Stimulated activated CD8-positive, alpha-beta memory T cell treated with anti-CD3 and anti-CD28 coated beads, Interleukin-12 subunit alpha, Interleukin-12 subunit beta, amount 100 ng/mL, for 24 hours (primary cell): ENCODE measurements around the gene CNOT6.
"Not testable (repeated sequence)": the region's sequence is repeated elsewhere in the genome, so short reads cannot be mapped to it uniquely, and the experiment has no call there.

Experiments used
- DNase-seq: peaks from one replicate; pipeline ENCODE4 v3.0.0-alpha.2; 2020; ENCODE audit errors: extremely low read depth

The CNOT6 gene

DNA sequence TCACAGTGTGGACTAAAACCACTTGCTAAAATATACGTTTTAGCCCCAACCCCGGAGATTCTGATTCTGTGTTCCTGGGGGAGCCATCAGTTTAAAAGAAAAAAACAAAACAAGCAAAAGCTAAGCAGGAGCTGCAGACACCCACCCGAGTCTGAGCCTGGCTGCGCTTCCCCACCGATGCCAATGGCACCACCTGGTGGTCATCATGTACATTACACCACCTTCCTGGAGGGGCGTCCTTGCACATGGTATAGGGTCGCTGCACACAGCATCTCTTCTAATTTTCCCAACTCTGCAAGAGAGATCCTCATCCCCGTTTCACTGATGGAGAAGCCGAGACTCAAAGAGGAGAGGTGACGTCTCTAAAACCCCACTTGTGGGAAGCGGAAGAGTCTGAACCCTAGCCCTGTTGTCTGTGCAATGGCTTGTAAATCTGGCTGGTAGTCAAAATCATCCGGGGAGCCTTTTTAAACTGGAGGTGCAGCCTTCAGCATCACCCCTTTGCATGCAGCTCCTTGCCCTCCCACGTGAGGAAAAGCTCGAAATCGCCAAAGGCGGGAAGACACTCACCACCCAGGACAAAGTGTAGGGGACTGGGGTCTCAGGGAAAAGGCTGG lies 23.1 kb upstream of the CNOT6 start:
- DNase-seq: peak; percentile 12

DNA sequence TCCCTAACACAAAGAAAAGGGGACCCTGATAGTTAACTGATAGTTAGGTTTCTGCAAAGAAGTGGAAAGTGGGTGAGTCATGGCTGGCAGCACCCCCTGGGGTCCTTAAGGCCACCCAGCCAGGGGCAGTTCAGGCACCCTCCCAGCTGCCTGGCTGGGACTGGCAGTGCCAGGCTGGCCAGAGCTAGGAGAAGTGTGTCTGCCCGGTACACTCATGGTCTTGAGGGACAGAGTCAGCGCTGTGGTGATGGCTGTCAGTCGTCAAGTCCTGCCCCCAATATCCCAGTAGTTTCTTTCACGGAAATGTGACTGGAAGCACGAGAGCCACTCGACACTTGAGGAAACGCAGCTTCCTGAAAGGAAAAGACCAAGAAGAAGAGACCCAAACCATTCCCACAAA lies 22.3 kb upstream of the CNOT6 start:
- DNase-seq: no peak

DNA sequence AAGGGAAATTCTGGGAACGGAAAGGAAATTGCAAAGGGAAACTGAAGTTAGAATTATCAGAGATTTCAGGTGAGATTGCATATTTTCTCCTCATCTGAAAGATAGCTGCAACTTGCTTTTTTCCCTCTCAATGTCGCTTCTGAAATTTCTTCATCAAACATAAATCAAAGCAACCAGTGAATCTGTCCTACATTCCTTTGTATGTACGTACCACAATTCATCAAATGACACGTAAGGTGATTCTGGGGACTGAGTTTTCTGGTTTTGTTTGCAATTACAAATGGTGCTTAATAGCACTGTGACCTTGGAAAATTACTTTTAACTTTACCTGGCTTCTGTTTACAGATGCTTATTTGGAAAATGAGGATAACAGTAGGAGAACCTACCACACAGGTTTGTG lies 21.9 kb upstream of the CNOT6 start:
- DNase-seq: no peak

- DNase-seq: not testable (repeated sequence)
Measured at GRCh38 chr5:180473386-180473785, 20.8 kb upstream of the CNOT6 start.

GRCh38 chr5:180474569-180474968 lies 19.6 kb upstream of the CNOT6 start:
- no peak for DNase-seq

DNA sequence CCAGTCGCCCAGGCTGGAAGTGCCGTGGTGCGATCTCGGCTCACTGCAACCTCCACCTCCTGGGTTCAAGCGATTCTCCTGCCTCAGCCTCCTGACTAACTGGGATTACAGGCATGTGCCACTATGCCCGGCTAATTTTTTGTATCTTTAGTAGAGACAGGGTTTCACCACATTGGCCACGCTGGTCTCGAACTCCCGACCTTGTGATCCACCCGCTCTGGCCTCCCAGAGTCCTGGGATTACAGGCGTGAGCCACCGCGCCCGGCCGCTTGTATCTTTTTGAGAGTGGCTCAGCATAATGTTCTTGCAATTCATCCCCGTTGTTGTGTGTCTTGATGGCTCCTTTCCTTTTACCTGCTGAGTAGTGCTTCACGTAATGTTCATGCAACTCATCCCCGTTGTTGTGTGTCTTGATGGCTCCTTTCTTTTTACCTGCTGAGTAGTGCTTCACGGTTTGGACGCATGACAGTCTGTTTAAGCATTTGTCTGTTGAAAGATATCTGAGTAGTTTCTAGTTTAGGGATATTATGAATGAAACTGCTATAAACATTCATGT lies 18.1 kb upstream of the CNOT6 start:
- not testable (repeated sequence) for DNase-seq

DNA sequence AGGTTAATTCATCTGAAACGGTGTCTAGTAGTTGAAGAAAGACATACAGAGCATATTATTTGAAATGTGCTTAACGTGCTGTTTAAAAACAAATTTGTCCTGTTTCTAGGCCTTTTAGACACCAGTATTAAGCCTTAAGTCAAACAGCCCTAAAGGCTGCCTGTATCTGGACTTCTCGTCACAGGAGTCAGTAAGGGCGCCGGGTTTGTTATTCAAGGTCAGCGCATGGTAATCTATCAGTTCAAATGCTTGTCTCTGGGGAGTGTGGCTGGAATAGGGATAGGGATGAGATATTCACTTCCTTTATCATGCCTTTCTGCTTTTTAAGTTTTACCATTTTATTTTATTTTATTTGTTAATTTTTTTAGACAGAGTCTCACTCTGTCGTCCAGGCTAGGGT lies 9.4 kb upstream of the CNOT6 start:
- no peak for DNase-seq

DNA sequence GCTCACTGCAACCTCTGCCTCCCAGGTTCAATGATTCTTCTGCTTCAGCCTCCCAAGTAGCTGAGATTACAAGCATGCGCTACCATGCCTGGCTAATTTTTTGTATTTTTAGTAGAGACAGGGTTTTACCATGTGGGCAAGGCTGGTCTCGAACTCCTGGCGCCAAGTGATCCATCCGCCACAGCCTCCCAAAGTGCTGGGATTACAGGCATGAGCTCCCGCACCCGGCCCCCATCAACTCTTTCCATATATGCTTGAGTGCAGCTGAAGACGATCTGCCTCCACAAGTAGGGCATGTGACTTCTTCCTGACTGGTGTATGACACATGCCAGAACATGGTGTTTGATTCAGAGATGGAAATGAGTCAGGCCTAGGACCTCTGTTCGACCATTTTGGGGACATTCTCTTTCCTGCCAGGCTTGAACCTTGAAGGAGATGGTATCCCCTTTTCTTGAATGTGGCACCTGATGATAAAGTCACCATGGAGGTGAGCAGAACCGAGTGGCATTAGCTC lies 7.5 kb upstream of the CNOT6 start:
- no peak for DNase-seq

- no peak for DNase-seq
Measured at GRCh38 chr5:180487556-180487955, 6.6 kb upstream of the CNOT6 start.

GRCh38 chr5:180491496-180491895 lies 2.7 kb upstream of the CNOT6 start:
- DNase-seq: no peak

DNA sequence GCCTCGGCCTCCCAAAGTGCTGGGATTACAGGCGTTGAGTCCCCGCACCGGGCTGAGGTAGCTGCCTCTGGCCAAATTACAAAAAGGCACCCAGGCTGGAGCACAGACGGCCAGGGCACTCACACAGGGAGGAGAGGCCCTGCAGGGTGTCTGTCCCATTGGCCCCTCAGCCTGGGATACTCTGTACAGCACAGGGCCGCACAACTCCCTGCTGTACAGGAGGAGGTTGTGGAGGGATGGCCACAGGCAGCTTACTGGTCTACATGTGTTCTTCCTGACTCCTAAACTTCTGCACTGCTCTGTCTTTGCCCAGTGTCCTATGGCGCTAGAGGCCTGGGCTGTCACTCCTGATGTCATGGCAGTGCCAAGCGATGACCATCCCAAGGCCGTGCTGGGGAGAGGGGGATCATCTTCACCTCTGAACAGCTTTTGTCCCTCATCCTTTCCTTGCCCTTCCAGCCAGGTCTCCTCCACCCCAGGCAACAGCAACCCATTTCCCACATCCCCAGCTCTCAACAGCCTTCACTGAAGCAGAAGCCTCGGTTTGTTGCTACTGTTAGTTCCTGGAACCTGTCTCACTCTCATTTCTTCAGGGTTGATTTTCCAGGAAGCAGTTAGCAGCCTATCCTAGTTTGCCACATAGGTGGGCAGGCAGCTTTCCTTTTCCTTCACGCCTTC lies 1.8 kb upstream of the CNOT6 start:
- no peak for DNase-seq

DNA sequence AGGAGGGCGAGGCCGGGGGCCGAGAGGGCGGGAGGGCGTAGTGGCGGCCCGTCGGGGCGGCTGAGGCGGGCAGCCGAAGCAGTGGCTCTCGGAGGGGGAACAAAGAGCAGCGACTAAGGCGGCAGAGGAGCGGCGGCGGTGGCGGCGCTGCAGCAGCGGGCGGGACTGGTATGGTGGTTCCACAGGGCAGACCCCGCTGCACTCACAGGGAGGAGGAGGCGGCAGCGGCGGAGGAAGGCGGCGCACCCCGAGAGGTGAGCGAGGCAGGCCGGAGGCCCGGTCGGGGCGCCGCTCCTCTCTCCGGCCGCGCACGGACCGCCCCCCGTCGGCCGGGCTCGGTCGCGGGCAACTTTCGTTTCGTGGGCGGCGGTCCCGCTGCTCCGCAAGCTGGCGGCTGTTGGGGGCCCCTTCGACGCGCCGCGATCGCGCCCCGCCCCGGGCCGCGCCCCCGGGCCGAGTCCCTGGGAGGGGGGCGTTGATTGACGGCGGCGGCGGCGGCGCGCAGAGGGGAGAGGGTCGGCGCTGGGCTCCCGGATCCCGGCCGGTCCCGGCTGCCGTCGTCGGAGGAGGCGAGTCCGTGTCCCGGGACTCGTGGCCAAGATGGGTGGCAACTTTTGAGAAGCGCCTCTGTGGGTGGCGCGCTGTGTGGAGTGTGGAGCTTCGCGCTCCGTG lies 467 bp downstream of the CNOT6 start:
- DNase-seq: peak; percentile 5

- no peak for DNase-seq
Measured at GRCh38 chr5:180495292-180495691, 1.1 kb downstream of the CNOT6 start.

DNA sequence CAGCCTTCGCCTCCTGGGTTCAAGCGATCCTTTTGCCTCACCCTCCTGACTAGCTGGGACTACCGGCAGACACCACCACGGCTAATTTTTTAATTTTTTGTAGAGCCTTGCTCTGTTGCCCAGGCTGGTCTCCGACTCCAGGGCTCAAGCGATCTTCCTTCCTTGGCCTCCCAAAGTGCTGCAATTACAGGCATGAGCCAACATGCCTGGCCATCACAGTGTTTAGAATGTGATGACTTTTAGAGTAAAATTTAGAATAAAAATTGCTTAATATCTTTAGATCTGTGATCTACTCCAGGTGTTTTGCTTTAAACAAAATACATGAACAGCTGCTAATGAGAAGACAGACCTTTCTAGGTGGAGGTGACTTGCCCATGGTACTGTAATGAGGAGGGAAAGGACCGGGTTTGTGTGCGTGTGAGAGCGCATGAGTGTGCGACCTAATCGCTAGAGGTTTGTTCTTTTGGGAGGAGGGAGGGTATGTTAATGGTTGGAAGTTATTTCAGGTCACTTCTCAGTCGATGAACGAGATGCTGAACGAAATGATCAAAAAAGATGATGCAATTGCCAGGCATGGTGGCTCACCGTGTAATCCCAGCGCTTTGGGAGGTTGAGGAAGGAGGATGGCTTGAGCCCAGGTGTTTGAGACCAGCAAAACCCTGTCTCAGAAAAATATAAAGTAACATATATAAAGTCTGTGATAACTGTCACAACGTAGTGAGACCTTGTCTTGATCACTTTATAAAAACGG lies 2.0 kb downstream of the CNOT6 start:
- no peak for DNase-seq

- not testable (repeated sequence) for DNase-seq
Measured at GRCh38 chr5:180496806-180497205, 2.6 kb downstream of the CNOT6 start.

DNA sequence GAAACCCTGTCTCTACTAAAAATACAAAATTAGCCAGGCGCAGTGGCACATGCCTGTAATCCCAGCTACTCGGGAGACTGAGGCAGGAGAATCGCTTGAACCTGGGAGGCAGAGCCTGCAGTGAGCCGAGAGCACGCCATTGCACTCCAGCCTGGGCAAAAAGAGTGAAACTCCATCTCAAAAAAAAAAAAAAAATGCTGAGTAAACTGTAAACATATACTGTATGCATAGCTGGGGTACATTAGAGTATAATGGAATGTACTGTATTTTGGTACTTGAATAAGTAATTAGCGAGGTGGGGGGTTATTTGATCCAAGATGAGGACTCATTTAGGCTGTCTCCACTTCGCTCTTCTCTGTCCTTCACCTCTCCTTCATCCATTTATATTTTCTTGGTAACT lies 3.7 kb downstream of the CNOT6 start:
- DNase-seq: not testable (repeated sequence)

GRCh38 chr5:180498378-180498777 lies 4.2 kb downstream of the CNOT6 start:
- no peak for DNase-seq

- DNase-seq: no peak
Measured at GRCh38 chr5:180499684-180500083, 5.5 kb downstream of the CNOT6 start.

GRCh38 chr5:180500300-180500699 lies 6.1 kb downstream of the CNOT6 start:
- not testable (repeated sequence) for DNase-seq

- no peak for DNase-seq
Measured at GRCh38 chr5:180507661-180508060, 13.5 kb downstream of the CNOT6 start.

DNA sequence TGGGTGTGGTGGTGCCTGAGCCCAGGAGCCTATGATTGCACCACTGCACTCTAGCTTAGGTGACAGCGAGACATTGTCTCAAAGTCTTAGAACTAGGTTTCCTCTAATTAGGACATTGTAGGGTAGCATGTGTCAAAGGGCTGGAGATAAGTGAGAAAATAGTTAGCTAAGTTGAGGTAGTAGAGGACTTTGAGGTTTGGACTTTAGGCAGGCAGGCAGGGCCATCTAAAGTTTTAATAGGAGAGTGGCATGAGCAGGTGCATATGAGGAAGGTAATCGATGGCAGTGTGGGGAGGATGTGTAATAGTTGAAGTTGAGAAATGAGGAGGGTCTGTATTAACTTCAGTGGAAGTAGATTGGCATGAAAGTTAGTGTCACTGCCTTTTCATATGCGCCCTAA lies 21.1 kb downstream of the CNOT6 start:
- no peak for DNase-seq

DNA sequence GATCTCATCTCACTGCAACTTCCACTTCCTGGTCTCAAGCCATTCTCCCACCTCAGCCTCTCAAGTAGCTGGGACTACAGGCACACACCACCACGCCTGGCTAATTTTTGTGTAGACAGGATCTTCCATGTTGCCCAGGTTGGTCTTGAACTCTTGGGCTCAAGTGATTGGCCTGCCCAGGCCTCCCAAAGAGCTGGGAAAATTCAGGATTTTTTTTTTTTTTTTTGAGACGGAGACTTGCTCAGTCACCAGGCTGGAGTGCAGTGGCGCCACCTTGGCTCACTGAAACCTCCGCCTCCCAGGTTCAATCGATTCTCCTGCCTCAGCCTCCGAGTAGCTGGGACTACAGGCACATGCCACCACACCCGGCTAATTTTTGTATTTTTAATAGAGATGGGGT lies 21.8 kb downstream of the CNOT6 start:
- not testable (repeated sequence) for DNase-seq
